Liver (tissue), 9 donors: ENCODE results near the gene SHROOM2. TPM values are rescaled to one million over a fixed set of nuclear protein-coding genes. Genes with fewer than 3 reads are reported as not detected.

Experiments
- DNase-seq: peaks from one replicate; pipeline ENCODE4 v3.0.0-alpha.2; 2017; ENCODE audit warnings: low spot score
- H3K27ac ChIP-seq, 2 donors: one replicate each; pipeline ENCODE4 v1.7.0; 2013; ENCODE audit warnings: inconsistent platforms in 2 of 2, low read length in 2 of 2, control low read depth in 1 of 2, low read depth in 1 of 2, mild to moderate bottlenecking in 1 of 2
- H3K27me3 ChIP-seq, 4 donors: one replicate each; pipeline versions ENCODE4 v1.6.1 to v1.7.0; 2013; ENCODE audit warnings: low read length in 3 of 4, inconsistent platforms in 1 of 4, mild to moderate bottlenecking in 1 of 4, moderate library complexity in 1 of 4; ENCODE audit not compliant: control insufficient read depth in 4 of 4, insufficient read depth in 4 of 4
- H3K36me3 ChIP-seq, 4 donors: one replicate each; pipeline versions ENCODE4 v1.6.1 to v1.7.0; 2013; ENCODE audit warnings: low read length in 3 of 4, mild to moderate bottlenecking in 3 of 4, low read depth in 1 of 4, moderate library complexity in 1 of 4; ENCODE audit not compliant: control insufficient read depth in 4 of 4, insufficient read depth in 3 of 4
- H3K4me1 ChIP-seq, 4 donors: one replicate each; pipeline versions ENCODE4 v1.6.1 to v1.7.0; 2013; ENCODE audit warnings: low read length in 3 of 4, mild to moderate bottlenecking in 3 of 4, moderate library complexity in 1 of 4; ENCODE audit not compliant: control insufficient read depth in 4 of 4, insufficient read depth in 4 of 4
- H3K4me3 ChIP-seq, 3 donors: one replicate each; pipeline versions ENCODE4 v1.6.1 to v1.7.0; 2013; ENCODE audit warnings: low read length in 3 of 3, control low read depth in 1 of 3, low read depth in 1 of 3, mild to moderate bottlenecking in 1 of 3
- H3K9ac ChIP-seq, 2 donors: one replicate each; pipeline ENCODE4 v1.7.0; 2013; ENCODE audit warnings: low read length in 2 of 2, mild to moderate bottlenecking in 2 of 2, moderate library complexity in 2 of 2, control low read depth in 1 of 2, low read depth in 1 of 2
- H3K9me3 ChIP-seq, 4 donors: one replicate each; pipeline versions ENCODE4 v1.6.1 to v1.7.0; 2013; ENCODE audit warnings: low read length in 3 of 4; ENCODE audit not compliant: control insufficient read depth in 4 of 4
- EGR1 ChIP-seq, 2 donors: IDR thresholded peaks; 2 replicates each; pipeline ENCODE4 v1.6.1; 2016 to 2018; ENCODE audit warnings: antibody characterized with exemption in 2 of 2, low read depth in 2 of 2
- FOXA1 ChIP-seq: IDR thresholded peaks from 2 replicates; pipeline ENCODE4 v1.6.1; 2016; ENCODE audit warnings: antibody characterized with exemption
- GABPA ChIP-seq, 2 donors: IDR thresholded peaks in 1 of 2; conservative IDR thresholded peaks in 1 of 2; 2 replicates each; pipeline ENCODE4 v1.6.1; 2016; ENCODE audit warnings: antibody characterized with exemption in 2 of 2, mild to moderate bottlenecking in 1 of 2, moderate library complexity in 1 of 2
- HNF4A ChIP-seq, 2 donors: conservative IDR thresholded peaks; 2 replicates each; pipeline ENCODE4 v1.6.1; 2016; ENCODE audit warnings: antibody characterized with exemption in 2 of 2, mild to moderate bottlenecking in 2 of 2
- HNF4G ChIP-seq: IDR thresholded peaks from 2 replicates; pipeline ENCODE4 v1.6.1; 2016; ENCODE audit warnings: antibody characterized with exemption
- JUND ChIP-seq, 2 donors: IDR thresholded peaks; 2 replicates each; pipeline ENCODE4 v1.6.1; 2016; ENCODE audit warnings: antibody characterized with exemption in 2 of 2
- NR2F2 ChIP-seq: IDR thresholded peaks from 2 replicates; pipeline ENCODE4 v1.6.1; 2016; ENCODE audit warnings: antibody characterized with exemption
- RAD21 ChIP-seq, 2 donors: IDR thresholded peaks; 2 replicates each; pipeline ENCODE4 v1.6.1; 2016; ENCODE audit warnings: antibody characterized with exemption in 2 of 2, mild to moderate bottlenecking in 2 of 2
- RXRA ChIP-seq, 2 donors: IDR thresholded peaks; 2 replicates each; pipeline ENCODE4 v1.6.1; 2017 to 2018; ENCODE audit warnings: antibody characterized with exemption in 2 of 2, mild to moderate bottlenecking in 1 of 2
- SP1 ChIP-seq: IDR thresholded peaks from 2 replicates; pipeline ENCODE4 v1.6.1; 2018; ENCODE audit warnings: antibody characterized with exemption, mild to moderate bottlenecking
- YY1 ChIP-seq: IDR thresholded peaks from 2 replicates; pipeline ENCODE4 v1.6.1; 2016; ENCODE audit warnings: antibody characterized with exemption, mild to moderate bottlenecking
- WGBS: extraction: QIAGEN DNeasy Blood & Tissue Kit; methylation state at CpG from one replicate; pipeline ENCODE4 v1.1.7; 2013; 5-methylcytosine and 5-hydroxymethylcytosine counted together
- polyA plus RNA-seq, 2 donors: library from polyadenylated mRNA; stranded (reverse) in 1 of 2; unstranded in 1 of 2; fragments of 200-250 nt in 1 of 2; fragments of >200 nt in 1 of 2; fragmentation: Nextera tagmentation in 1 of 2; extraction: Ambion mirVana in 1 of 2; gene quantifications; one replicate each; pipeline versions ENCODE4 v1.2.1 to v1.2.3, GENCODE V29; 2013 to 2015
- total RNA-seq, 2 donors: library from RNA; depleted of rRNA; stranded (reverse); fragments of >200 nt; gene quantifications; one replicate each; pipeline ENCODE4 v1.2.3, GENCODE V29; 2014
- TF ChIP-seq, protein P1 (sequence below): fragments of 150-350 bp; IDR thresholded peaks from 2 replicates; pipeline ENCODE4 v1.5.1; 2017; ENCODE audit warnings: improper control_type of control experiment, low read depth, low read length; ENCODE audit not compliant: missing input control
- TF ChIP-seq, protein P2 (sequence below): IDR thresholded peaks from 2 replicates; pipeline ENCODE4 v1.6.1; 2016; ENCODE audit warnings: antibody characterized with exemption
- TF ChIP-seq, protein P3 (sequence below): IDR thresholded peaks from 2 replicates; pipeline ENCODE4 v1.6.1; 2016; ENCODE audit warnings: antibody characterized with exemption, mild to moderate bottlenecking
- TF ChIP-seq, protein P4 (sequence below): IDR thresholded peaks from 2 replicates; pipeline ENCODE4 v1.6.1; 2016; ENCODE audit warnings: antibody characterized with exemption
- donor health status: healthy.
- donor health status: healthy.
- donor health status: healthy.
- donor health status: healthy.
- donor health status: healthy.

The SHROOM2 gene
- total and polyA plus RNA-seq, 4 donors = 1.1 to 5.4 (median 3.6) TPM

DNA sequence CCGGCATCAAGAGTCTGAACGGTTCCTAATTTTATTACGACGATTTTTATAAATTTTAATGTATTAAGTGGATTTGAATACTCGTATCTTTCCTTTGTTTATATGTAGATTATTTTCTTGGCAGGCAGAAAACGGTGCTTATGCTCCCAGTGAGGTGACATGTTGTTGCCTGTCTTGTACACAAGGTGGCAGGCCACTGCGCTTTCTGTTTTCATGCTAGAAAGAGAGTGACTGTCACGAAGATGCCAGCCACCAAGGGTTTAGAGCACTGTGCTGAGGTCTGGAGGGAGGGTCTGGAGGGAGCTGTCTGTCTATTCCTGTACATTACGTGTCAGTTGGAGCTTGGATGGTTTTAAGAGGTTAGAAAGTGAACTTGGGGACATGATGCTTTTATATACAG, 87.7 kb downstream of the SHROOM2 start:
- Histone ChIP-seq H3K36me3 (no peaks in the 10 kb centered on the region), H3K27me3 (no peaks in the 10 kb centered on the region), H3K4me3 (no peak overlapping the region), H3K4me1 (no peaks in the 10 kb centered on the region), H3K9me3 (no peaks in the 10 kb centered on the region), H3K9ac (no peak overlapping the region), H3K27ac (no peak overlapping the region)
- peak; percentile 49 to 80 for TF ChIP-seq RAD21 (IDR thresholded peaks at IDR 0.05)
- TF ChIP-seq FOXA1 = no peak
- TF ChIP-seq HNF4G = no peak
- TF ChIP-seq, protein P1, sequence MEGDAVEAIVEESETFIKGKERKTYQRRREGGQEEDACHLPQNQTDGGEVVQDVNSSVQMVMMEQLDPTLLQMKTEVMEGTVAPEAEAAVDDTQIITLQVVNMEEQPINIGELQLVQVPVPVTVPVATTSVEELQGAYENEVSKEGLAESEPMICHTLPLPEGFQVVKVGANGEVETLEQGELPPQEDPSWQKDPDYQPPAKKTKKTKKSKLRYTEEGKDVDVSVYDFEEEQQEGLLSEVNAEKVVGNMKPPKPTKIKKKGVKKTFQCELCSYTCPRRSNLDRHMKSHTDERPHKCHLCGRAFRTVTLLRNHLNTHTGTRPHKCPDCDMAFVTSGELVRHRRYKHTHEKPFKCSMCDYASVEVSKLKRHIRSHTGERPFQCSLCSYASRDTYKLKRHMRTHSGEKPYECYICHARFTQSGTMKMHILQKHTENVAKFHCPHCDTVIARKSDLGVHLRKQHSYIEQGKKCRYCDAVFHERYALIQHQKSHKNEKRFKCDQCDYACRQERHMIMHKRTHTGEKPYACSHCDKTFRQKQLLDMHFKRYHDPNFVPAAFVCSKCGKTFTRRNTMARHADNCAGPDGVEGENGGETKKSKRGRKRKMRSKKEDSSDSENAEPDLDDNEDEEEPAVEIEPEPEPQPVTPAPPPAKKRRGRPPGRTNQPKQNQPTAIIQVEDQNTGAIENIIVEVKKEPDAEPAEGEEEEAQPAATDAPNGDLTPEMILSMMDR = peak; percentile 55
- peak; percentile 44 for DNase-seq
- WGBS = 47% methylated on average over 9 of the region's 9 CpGs

DNA sequence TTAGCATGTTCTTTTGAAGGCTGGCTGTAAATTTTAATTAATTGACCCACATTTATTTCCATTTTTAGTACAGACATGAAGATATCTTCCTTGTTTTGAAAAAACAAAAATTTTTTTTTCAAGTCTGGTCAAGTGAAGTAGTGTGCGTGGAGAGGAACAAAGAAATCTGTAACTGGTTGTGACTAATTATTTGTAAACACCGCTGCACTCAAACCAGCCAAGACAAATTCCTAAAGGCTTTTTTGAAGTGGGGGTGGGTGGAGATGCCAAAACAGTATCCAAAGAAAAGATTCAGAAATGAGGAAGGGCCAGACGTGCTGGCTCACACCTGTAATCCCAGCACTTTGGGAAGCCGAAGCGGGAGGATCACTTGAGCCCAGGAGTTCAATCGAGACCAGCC, 88.3 kb downstream of the SHROOM2 start:
- 88% methylated on average over 6 of the region's 6 CpGs for whole genome bisulfite sequencing

DNA sequence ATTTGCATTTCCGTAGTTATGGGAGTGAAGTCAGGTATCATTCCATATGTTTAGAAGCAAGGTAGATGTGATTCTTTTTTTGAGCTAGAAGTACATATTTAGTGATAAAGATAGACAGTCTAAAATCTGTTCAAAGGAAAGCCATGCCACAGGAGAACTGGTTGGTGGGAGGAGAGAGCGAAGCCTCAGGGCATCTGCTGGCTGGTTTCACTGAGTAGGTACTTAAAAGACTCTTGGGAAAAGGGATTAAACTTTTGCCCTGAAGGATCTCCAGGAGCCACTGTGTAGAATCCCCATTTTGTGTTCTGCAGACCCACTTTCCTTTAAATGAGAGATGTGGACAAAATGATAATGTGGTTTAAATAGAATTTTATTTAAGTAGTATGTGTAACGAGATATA, 89.6 kb downstream of the SHROOM2 start:
- Histone ChIP-seq H3K9ac (no peak overlapping the region), H3K27me3 (no peaks in the 10 kb centered on the region), H3K4me1 (no peaks in the 10 kb centered on the region), H3K27ac (no peak overlapping the region), H3K36me3 (no peaks in the 10 kb centered on the region), H3K9me3 (no peaks in the 10 kb centered on the region), H3K4me3 (no peak overlapping the region)
- WGBS = 63% methylated on average over 3 of the region's 3 CpGs
- DNase-seq = no peak
- TF ChIP-seq YY1 (no peak), NR2F2 (no peak), HNF4G (no peak), RXRA (IDR thresholded peaks at IDR 0.05) (no peak), FOXA1 (no peak), RAD21 (IDR thresholded peaks at IDR 0.05) (no peak), SP1 (no peak), GABPA (IDR thresholded peaks at IDR 0.05 in 1 of 2, conservative IDR thresholded peaks at IDR 0.05 in 1 of 2) (no peak), EGR1 (IDR thresholded peaks at IDR 0.05; ENCODE audit: low read depth in 2 of 2) (no peak), HNF4A (conservative IDR thresholded peaks at IDR 0.05) (no peak)
- TF ChIP-seq, protein P2, sequence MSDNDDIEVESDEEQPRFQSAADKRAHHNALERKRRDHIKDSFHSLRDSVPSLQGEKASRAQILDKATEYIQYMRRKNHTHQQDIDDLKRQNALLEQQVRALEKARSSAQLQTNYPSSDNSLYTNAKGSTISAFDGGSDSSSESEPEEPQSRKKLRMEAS = no peak
- TF ChIP-seq, protein P3, sequence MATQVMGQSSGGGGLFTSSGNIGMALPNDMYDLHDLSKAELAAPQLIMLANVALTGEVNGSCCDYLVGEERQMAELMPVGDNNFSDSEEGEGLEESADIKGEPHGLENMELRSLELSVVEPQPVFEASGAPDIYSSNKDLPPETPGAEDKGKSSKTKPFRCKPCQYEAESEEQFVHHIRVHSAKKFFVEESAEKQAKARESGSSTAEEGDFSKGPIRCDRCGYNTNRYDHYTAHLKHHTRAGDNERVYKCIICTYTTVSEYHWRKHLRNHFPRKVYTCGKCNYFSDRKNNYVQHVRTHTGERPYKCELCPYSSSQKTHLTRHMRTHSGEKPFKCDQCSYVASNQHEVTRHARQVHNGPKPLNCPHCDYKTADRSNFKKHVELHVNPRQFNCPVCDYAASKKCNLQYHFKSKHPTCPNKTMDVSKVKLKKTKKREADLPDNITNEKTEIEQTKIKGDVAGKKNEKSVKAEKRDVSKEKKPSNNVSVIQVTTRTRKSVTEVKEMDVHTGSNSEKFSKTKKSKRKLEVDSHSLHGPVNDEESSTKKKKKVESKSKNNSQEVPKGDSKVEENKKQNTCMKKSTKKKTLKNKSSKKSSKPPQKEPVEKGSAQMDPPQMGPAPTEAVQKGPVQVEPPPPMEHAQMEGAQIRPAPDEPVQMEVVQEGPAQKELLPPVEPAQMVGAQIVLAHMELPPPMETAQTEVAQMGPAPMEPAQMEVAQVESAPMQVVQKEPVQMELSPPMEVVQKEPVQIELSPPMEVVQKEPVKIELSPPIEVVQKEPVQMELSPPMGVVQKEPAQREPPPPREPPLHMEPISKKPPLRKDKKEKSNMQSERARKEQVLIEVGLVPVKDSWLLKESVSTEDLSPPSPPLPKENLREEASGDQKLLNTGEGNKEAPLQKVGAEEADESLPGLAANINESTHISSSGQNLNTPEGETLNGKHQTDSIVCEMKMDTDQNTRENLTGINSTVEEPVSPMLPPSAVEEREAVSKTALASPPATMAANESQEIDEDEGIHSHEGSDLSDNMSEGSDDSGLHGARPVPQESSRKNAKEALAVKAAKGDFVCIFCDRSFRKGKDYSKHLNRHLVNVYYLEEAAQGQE = no peak
- TF ChIP-seq, protein P4, sequence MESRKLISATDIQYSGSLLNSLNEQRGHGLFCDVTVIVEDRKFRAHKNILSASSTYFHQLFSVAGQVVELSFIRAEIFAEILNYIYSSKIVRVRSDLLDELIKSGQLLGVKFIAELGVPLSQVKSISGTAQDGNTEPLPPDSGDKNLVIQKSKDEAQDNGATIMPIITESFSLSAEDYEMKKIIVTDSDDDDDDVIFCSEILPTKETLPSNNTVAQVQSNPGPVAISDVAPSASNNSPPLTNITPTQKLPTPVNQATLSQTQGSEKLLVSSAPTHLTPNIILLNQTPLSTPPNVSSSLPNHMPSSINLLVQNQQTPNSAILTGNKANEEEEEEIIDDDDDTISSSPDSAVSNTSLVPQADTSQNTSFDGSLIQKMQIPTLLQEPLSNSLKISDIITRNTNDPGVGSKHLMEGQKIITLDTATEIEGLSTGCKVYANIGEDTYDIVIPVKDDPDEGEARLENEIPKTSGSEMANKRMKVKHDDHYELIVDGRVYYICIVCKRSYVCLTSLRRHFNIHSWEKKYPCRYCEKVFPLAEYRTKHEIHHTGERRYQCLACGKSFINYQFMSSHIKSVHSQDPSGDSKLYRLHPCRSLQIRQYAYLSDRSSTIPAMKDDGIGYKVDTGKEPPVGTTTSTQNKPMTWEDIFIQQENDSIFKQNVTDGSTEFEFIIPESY = no peak

More for the DNA sequence above, 88.3 kb downstream of the SHROOM2 start:
- no peaks in the 10 kb centered on the region for H3K4me1 ChIP-seq
- H3K9me3 ChIP-seq = no peaks in the 10 kb centered on the region
- DNase-seq = no peak
- no peaks in the 10 kb centered on the region for H3K27me3 ChIP-seq
- no peak overlapping the region for H3K9ac ChIP-seq
- TF ChIP-seq, protein P3 = no peak
- no peak for TF ChIP-seq GABPA (IDR thresholded peaks at IDR 0.05 in 1 of 2, conservative IDR thresholded peaks at IDR 0.05 in 1 of 2)
- no peak for TF ChIP-seq FOXA1
- no peak for TF ChIP-seq JUND (IDR thresholded peaks at IDR 0.05)
- no peak for TF ChIP-seq HNF4G
- H3K27ac ChIP-seq = no peak overlapping the region
- no peaks in the 10 kb centered on the region for H3K36me3 ChIP-seq
- no peak overlapping the region for H3K4me3 ChIP-seq
